A204.1 (cell line): ENCODE data around the gene NEIL3.

Experiments used
- FAIRE-seq: peaks from 2 replicates; lab custom pipeline; 2012; peaks lifted over from hg19 to GRCh38; lab: Jason Lieb, UNC

NEIL3 gene, protein sequence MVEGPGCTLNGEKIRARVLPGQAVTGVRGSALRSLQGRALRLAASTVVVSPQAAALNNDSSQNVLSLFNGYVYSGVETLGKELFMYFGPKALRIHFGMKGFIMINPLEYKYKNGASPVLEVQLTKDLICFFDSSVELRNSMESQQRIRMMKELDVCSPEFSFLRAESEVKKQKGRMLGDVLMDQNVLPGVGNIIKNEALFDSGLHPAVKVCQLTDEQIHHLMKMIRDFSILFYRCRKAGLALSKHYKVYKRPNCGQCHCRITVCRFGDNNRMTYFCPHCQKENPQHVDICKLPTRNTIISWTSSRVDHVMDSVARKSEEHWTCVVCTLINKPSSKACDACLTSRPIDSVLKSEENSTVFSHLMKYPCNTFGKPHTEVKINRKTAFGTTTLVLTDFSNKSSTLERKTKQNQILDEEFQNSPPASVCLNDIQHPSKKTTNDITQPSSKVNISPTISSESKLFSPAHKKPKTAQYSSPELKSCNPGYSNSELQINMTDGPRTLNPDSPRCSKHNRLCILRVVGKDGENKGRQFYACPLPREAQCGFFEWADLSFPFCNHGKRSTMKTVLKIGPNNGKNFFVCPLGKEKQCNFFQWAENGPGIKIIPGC

DNA sequence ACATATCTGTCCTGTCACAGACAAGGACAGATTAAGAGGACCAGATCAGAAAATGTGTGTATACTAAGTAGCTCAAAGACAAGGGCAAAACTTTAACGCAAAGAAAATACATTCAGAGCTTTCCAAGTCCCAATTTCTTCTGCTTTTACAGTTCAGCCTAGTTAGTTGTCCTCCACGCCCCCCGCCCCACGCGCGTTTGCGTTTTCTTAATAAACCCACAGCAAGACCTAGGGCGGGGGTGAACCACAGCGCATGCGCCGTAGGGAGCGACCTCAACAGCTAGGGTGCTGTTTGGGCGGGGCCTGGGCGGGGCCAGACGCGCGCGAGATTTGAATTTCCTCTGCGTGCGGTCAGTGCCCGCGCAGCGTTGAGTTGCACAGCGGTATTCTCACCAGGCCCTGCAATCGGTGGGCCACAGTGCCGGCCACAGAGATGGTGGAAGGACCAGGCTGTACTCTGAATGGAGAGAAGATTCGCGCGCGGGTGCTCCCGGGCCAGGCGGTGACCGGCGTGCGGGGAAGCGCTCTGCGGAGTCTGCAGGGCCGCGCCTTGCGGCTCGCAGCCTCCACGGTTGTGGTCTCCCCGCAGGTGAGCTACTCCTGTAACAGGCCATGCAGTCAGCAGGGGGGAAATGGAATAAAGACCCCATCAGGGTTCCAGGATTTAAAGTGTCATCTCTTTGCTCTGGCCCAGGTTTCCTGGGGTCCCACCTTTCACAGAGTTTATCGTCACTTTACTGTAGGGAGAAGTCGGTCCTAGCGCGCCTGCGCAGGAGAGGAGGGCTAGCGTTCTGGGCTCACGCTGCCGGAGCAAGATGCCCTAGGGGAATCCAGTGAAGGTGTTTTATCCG is at the start of gene NEIL3:
Gene NEIL3, plus strand, starts transcription at position 353 of the 850 bp plus-strand sequence. Its CDS starts 80 bp downstream, at position 433.
- FAIRE-seq: peak; percentile 52

DNA sequence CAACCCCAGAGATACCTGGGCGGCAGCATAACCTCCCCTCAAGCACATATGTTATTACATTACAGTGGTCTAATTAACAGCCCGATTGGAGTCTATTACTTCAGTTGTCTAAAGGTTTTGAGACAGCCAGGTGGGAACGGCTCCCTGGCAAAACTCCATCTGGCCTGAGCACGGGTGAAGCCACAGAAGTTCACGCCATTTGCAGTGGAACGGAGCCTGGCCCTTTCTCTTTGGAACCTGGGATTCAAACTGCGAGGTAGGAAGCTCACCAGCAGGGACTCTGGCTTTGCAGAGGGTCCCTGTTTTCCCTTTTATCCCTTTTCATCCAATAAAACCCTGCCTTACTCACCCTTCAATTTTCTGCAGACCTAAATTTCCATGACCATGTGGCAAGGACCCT is 45.9 kb upstream of the NEIL3 start:
- no peak for FAIRE-seq

DNA sequence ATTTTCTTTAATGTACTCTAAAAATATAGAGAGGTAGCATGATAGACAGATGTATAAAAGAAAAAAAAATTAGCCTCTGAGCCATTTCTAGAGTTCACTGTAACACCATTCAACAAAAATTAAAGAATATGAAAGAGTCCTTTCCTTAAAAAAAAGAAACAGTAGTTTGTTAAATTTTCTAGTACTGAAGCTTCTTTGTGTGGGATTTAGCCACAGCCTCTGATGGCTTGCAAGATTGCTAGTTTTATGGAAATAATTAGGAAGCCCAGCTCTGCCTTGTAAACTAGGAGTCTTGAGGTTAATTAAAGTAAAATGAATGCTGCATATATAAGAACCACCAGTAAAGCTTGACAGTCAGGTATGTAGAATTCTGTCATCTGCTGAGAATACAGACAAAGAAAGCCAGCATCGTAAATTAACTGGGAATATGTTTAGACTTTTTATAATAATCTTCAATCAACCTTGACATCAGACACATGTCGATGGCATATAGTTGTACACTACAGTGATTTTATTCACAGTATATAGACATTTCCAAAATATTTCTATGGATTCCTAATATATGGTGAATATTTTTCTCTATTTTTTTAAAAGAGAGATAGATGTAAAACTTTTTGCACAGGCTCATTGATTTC is 44.8 kb upstream of the NEIL3 start:
- no peak for FAIRE-seq

DNA sequence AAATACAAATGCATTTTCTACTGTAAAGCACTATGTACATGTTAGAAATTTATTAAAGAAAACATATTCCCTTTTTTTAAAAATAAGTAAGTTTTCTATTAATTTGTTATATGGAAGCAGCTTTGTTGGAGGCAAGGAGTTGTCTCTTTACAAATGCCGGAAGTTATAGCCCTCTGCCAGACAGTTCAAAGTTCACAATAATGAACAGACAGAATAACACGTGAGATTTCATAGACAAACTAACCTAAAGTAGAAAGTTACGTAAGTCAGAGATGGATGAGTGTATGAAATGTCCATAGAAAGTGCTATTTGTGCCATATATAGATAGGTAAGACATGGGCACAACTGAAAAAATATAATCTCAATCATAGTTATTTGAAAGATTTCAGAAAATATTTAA is 43.9 kb upstream of the NEIL3 start:
- no peak for FAIRE-seq

DNA sequence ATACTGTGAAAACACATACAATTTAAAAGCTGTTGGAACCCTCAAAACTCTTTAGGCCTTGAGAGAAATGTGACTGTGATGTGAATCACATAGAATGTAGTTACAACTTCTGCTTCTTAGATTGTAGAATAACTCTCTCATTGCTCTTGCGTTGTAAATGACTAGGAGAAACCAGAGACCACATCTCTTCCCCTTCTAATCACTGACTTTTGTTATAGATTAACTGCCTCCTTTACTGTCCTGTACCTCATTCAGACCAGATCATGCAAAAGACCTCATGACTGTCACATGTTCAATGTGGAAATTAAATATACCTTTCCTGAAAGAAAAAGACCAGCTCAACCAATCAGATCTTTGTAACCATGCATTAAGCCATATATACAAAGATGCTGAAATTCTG is 43.2 kb upstream of the NEIL3 start:
- FAIRE-seq: no peak

DNA sequence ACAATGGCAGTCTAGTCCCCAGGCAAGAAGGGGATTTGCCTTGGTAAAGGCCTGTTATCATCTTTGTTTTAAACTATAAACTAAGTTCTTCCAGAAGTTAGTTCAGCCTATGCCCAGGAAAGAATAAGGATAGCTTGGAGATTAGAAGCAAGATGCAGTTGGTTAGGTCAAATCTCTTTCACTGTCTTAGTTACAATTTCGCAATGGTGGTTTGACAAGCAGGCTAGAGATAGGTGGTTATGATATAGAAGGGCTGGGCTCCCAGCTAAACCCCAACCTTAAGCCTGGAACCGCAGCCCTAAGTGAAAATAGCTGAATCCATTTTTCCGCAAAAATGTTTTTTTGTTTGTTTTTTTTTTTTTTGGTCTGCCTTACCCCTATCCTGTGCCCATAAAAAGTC is 41.8 kb upstream of the NEIL3 start:
- FAIRE-seq: no peak

DNA sequence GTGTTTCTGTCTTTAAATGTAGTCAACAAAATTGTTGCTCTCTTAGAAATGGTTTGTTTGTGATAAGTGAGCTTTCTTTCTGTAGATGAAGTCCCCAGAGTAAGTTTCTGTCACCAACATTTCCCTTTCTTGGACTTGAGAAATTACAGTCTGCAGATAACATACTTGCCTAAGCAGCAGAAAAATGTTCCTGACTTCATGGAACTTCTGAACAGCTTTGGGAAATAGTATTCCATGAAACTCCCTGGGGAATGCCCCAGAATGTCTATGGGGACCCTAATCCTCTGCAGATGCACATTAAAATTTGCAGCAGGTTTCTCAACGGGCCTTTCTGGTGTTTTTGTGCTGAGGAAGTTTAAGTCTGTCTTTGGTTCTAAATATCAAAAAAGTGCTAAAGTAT is 38.6 kb upstream of the NEIL3 start:
- FAIRE-seq: no peak

DNA sequence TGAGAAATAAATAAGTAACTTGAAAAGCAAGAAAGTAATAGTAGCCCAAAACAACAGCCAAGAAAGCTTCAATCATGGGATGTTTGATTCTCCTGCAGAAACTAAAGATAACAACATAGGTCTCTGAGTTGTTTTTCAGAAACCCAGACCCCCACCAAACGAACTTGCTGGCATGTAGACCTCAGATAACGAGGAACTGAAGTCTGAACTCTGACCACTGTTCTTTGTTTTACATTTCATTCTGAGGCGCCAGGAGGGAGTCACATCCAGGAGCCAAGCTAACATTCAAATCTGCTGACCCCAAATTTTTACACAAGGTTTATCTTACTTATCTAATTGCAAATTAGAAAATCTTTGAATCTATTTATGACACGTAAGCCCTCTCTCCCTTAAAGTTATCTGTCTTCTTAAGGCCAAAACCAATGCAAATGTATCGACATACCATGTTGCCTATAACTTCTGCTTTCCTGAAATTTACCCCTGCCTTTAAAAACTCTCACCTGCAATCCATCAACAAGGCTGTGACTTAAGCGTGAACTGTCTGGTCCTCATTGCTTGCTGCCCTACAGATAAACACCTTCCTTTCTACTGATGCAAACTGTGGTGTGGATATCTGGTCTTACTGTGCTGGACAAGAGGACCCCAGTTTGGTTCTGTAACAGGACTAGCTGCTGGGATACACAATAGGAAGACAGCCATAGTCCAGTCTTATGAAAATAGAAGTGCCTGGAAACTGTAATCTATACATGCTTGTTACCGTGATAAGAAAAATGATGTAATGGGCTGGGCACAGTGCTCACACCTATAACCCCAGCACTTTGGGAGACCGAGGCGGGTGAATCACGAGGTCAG is 37.5 kb upstream of the NEIL3 start:
- FAIRE-seq: no peak

DNA sequence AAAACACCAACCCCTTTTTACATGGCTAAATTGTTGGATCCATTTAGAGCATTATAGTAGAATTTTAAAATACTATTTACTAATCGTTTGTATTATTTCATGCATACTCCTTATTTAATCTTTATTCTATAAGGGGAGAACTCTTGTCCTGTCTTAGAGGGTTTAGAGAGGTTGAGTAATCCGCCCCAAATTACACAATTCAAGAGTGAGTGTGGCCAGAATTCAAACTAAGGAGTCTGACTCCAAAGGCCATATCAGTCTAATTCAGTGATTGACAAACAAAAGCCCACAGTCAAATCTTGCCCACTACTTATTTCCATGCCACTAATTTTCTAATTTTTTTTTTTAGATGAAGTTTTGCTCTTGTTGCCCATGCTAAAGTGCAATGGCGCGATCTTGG is 33.7 kb upstream of the NEIL3 start:
- no peak for FAIRE-seq

DNA sequence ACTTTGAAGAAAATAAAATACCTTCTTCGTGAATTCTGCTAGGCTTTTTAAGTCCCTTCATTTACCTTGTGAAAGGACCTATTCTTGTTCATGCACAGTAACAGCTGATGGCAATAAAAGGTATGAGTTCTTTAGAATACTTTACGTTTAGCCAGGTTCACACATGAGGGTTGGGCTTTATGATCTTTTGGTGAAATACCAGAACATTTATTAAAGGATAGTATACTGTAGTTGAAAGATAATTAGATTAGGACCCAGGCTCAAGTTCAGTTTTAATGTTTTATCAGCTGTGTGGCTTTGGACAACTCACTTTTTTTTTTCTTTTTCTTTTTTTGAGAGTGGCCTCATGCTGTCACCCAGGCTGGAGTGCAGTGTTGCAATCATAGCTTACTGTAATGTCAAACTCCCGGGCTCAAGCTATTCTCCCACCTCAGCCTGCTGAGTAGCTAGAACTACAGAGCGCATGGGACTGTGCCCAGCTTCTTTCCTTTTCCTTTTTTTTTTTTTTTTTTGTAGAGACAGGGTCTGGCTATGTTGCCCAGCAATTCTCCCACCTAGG is 28.2 kb upstream of the NEIL3 start:
- no peak for FAIRE-seq

DNA sequence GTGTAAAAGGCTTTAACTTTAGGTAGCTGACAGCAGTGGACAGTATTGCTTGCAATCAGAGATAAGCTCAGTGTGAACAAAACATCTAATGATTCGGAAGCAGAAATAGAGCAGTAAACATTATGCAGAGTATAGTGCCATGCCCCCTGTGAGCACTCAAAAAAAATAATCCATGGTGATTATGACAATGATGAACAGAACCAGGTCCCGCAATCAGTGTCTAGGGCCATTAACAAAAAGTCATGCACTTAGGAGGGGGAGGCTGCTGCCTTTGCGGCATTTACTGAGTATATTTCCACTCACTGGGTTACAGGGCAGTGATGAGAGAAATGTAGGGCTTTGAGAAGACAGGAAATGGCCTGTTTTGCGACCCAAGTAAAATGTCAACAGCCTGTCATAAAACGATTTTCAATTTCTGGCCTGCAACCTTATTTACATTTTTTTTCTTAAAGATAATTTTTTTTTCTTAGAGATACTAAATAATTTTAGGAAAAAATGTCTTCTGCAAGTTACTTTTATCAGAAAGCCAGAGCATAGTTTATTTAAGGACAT is 27.3 kb upstream of the NEIL3 start:
- no peak for FAIRE-seq

DNA sequence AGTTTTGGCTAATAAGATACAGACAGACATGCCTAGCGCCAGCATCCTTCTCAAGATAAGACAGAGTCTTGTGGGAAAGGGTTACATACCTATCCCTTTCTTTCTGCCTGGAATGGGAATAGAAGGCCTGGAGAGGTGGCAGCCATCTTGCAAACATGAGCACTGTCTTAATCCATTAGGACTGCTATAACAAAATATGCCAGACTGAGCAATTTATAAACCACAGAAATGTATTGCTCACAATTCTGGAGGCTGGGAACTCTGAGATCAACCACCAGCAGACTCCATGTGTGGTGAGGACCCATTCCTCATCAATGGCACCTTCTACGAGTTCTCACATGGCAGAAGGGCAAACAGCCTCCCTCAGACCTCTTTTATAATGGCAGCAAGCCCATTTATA is 26.5 kb upstream of the NEIL3 start:
- FAIRE-seq: no peak

DNA sequence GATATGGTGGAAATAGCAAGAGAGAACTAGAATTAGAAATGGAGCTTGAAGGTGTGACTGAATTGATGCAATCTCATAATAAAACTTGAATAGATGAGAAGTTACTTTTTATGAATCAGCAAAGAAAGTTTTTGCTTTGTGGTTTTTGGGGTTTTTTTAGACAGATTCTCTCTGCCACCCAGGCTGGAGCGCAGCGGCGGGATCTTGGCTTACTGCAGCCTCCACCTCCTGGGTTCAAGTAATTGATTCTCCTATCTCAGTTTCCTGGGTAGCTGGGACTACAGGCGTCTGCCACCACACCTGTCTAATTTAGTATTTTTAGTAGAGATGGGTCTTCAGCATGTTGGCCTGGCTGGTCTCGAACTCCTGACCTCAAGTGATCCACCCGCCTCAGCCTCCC is 23.7 kb upstream of the NEIL3 start:
- FAIRE-seq: no peak

DNA sequence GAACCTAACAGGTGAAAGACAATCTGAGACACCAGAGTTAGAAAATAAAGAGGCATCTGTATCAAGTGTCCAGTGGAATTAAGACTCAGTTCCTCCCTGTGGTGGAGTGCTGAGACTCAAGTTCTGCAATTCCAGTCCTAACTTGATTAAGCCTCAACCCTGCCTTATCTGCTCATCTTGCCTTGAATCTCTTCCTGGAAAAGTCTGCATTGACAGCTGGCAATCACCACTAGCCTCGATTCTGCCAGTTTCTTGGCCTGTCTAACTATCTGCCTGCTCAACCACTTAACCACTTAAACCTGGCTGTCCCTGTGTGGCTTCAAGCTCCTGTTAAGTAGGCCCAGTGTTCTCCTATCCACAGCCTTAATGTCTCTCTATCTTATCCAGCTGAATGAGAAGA is 22.4 kb upstream of the NEIL3 start:
- no peak for FAIRE-seq

DNA sequence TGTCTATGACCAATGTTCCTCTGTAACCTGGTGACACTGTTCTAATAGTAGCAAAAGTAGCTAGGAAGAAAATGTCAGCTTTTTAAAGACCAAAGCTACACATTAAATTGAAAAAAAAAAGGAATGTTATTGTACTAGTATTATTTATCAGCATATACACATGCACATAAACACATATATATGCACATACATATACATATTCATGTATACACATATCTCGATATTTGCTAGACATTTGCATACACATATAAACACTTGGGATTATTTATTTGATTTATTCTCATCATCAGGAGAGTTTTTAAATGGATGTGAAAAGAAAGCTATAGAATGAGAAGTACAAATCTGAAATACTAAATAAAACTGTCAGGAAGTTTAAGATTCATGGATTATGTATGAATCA is 21.3 kb upstream of the NEIL3 start:
- FAIRE-seq: no peak

DNA sequence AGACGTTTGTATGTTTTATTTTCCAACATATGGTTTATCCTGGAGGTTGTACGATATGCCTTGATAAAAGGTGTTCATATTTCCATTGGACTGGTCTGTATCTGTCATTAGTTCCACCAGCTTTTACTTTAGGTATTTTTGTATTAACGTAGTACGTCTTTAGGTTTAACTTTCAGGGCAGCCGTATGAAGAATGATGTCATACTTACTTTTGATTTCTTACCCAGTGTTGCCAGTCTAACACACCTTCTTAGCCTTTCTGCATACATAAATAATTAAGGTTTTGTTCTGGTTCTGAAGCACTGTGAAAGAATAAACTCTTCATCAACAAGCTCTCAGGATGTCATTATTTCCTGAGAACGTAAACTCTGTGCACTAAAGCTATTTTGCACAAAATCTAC is 18.9 kb upstream of the NEIL3 start:
- FAIRE-seq: no peak

DNA sequence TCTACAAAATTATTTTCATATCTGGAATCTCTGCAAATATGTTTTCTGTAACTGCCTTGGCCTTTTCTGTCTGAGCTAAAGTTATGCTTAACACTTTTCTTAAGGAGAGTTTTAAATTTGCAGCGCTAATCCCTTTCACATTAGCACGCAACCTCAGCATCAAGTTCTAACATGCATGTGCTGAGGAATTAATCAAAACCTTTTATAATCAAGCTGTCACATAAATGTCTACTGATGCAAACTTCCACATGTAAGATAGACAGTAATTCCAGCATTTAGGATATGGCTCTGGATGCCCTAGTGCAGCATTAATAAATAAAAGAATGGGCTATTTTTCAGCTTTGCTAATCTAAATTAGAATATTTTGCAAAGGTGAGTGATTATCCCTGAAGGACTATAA is 17.5 kb upstream of the NEIL3 start:
- FAIRE-seq: no peak

DNA sequence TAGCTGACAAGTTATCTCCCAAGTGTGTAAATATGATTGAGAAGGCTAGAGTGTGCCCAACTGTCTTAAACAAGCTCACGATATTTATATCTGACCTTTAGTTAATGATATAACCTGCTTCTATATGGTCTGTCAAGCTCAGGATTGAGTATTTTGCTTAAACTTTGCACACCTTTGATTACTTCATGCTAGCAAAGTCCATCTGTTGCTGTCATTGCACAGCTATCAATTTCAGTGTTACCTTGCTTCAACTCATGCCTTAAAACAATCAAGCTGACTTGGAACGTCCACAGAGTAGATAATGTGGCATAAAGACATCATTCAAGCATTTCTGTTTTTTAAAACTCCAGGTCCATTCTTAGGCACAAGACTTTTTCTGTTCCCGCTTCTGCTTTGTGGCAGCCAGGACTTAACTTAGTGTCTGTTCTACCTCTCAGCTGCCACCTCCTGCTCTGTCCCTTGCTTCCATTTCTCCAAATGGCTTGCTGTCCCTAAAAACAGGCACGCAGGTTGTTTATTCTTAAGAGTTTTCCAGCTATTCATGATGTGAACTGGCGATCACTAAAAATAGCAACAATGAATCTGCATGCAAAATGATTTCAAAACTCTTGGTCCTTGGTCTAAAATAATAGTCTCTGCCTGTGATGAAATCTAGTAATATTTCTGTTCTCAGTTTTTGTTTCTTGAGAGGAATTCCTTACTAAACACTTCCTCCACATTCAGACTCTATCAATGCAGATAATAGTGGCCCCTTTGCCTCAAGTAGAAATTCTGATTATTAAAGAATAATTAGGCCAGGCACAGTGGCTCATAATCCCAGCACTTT is 16.3 kb upstream of the NEIL3 start:
- no peak for FAIRE-seq

DNA sequence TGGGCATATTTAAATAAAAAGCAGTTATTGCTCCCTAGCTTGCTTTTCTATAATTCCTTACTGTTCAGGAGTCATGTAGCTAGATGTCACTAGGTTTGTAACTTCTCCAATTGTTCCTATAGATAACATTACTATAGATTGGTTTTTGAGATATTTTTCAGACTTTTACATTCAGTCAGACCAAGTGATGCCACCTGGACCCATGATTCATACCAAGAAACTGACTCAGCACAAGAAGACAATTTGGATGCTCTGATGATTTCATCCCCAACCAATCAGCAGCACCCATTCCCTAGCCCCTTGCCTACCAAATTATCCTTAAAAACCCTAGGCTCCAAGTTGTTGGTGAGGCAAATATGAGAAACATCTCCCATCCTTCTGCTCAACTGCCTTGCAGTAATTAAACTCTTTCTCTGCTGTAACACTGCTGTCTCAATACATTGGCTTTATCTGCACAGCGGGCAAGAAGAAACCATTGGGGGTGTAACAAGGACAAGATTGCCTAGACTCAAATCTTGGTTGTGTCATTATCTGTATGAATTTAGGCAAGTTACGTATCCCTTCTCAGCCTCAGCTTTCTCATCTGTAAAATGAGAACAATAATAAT is 11.8 kb upstream of the NEIL3 start:
- no peak for FAIRE-seq

DNA sequence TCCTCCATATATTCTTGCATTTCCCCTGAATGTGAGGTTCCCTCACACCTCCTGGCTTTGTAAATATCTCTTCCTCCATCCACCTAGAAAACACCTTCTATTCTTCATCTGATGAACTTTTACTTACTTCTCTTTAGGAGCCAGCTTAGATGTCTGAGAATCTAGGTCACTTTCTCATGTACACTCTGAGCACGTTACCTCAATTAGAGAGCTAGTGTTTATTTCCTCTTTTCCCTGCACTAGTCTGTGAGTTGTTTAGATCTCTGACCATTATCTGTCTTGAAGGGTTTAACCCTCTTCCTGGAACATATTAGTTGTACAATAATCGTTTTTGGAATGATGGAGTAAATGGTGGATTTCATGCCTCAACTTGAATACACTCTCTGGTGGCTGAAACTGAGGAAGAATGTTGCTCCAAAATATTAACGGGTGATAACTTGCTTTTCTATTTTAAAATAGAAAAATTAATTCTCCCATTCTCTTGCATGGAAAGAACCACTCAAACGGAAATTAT is 8.5 kb upstream of the NEIL3 start:
- FAIRE-seq: no peak
